Esophagus (tissue), 2 donors: ENCODE results near the gene ANXA1. TPM values are rescaled to one million over a fixed set of nuclear protein-coding genes. Genes with fewer than 3 reads are reported as not detected.
A peak's percentile ranks its signal among the peaks of the same experiment; 100 is the strongest.
"Not testable (repeated sequence)": the region's sequence is repeated elsewhere in the genome, so short reads cannot be mapped to it uniquely, and the experiment has no call there.

Source experiments
- H3K27ac ChIP-seq, 2 donors: one replicate each; pipeline ENCODE4 v1.5.1; 2013; ENCODE audit warnings: low read depth in 2 of 2, mild to moderate bottlenecking in 2 of 2, inconsistent platforms in 1 of 2, low read length in 1 of 2, moderate library complexity in 1 of 2
- H3K27me3 ChIP-seq, 2 donors: one replicate each; pipeline ENCODE4 v1.6.1; 2013; ENCODE audit warnings: low read length in 2 of 2, control low read depth in 1 of 2, mild to moderate bottlenecking in 1 of 2; ENCODE audit not compliant: insufficient read depth in 2 of 2, control insufficient read depth in 1 of 2
- H3K36me3 ChIP-seq, 2 donors: one replicate each; pipeline ENCODE4 v1.6.1; 2013; ENCODE audit warnings: low read length in 1 of 2; ENCODE audit not compliant: control insufficient read depth in 2 of 2, insufficient read depth in 2 of 2
- H3K4me1 ChIP-seq, 2 donors: one replicate each; pipeline ENCODE4 v1.6.1; 2013; ENCODE audit warnings: low read length in 1 of 2; ENCODE audit not compliant: control insufficient read depth in 2 of 2, insufficient read depth in 2 of 2
- H3K4me3 ChIP-seq, 2 donors: one replicate each; pipeline ENCODE4 v1.5.1; 2013; ENCODE audit warnings: low read length in 2 of 2, mild to moderate bottlenecking in 2 of 2, low read depth in 1 of 2, moderate library complexity in 1 of 2
- H3K9me3 ChIP-seq, 2 donors: one replicate each; pipeline ENCODE4 v1.6.1; 2013; ENCODE audit warnings: mild to moderate bottlenecking in 2 of 2, low read depth in 1 of 2, low read length in 1 of 2, moderate library complexity in 1 of 2; ENCODE audit not compliant: control insufficient read depth in 2 of 2, insufficient read depth in 1 of 2
- WGBS, 2 donors: extraction: QIAGEN DNeasy Blood & Tissue Kit; methylation state at CpG; one replicate each; pipeline ENCODE4 v1.1.7; 2013; 5-methylcytosine and 5-hydroxymethylcytosine counted together
- polyA plus RNA-seq, 2 donors: library from polyadenylated mRNA; stranded (reverse); fragments of 200-250 nt; gene quantifications; one replicate each; pipeline ENCODE4 v1.2.3, GENCODE V29; 2013
- donor health status: healthy with polysubstance abuse.
- donor health status: Bipolar disorder and iron deficiency.

Gene ANXA1
- polyA plus RNA-seq: over 10,000 TPM in 1 of 2 donors, 1,000 to 10,000 TPM in 1; 8,051 to 11,813 TPM

DNA sequence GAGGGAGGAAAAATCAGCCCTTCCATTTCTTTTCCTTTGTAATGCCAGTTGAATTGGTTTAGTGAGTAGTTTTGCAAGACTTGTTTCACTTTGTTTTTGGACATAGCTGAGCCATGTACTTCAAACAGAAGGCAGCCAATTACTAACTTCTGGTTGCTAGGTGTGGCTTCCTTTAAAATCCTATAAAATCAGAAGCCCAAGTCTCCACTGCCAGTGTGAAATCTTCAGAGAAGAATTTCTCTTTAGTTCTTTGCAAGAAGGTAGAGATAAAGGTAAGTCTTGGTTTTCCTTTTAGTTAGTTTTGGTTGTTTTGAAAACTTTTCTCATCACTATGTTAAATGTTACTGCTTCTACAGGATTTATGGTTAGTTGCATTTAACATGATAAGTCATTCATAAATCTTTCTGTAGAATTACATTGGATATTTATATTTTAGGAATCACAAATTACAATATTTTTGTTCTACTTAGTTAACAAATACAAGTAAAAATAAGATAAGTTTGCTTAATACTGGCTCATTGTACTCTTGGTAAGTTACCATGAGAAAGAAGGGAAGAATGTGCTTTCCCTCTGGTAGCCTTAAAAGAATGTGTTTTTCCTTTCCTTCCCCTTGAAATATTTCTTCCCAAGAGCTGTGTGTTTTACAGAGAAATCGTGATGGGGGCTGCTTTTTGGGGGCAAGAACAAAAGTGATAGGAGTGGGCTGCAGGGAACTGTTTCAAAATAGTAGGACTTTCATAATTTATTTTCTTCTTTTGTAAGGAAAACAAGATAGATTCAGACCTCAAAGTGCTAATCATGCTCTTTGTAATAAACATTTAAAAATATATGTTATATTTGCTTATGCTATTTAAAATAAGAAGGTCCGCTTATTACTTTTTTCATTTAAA is at the start of gene ANXA1:
Gene ANXA1 (plus strand): TSS at position 213 of the 890 bp plus-strand sequence. CDS start 6,671 bp downstream, outside the sequence.
- peaks cover 0 to 2% of the 10 kb centered on the region in 2 donors for H3K4me1 ChIP-seq
- no peaks in the 10 kb centered on the region for H3K27me3 ChIP-seq
- peak within 1 kb of the TSS; percentile 84 to 92 for H3K27ac ChIP-seq
- no peaks in the 10 kb centered on the region for H3K9me3 ChIP-seq
- 9 to 28% methylated on average over 2 of the region's 2 CpGs for WGBS, 2 donors
- peak within 1 kb of the TSS; percentile 57 to 95 for H3K4me3 ChIP-seq
- no peaks in the 10 kb centered on the region for H3K36me3 ChIP-seq

- no peaks in the 10 kb centered on the region for H3K27me3 ChIP-seq
- WGBS, 2 donors: 80 to 91% methylated on average over 4 of the region's 4 CpGs
- H3K4me1 ChIP-seq: no peaks in the 10 kb centered on the region
- no peaks in the 10 kb centered on the region for H3K36me3 ChIP-seq
- no peak overlapping the region for H3K27ac ChIP-seq
- no peak overlapping the region for H3K4me3 ChIP-seq
- H3K9me3 ChIP-seq: no peaks in the 10 kb centered on the region
These were observed 47.3 kb upstream of the ANXA1 start for GRCh38 chr9:73104342-73104741.

DNA sequence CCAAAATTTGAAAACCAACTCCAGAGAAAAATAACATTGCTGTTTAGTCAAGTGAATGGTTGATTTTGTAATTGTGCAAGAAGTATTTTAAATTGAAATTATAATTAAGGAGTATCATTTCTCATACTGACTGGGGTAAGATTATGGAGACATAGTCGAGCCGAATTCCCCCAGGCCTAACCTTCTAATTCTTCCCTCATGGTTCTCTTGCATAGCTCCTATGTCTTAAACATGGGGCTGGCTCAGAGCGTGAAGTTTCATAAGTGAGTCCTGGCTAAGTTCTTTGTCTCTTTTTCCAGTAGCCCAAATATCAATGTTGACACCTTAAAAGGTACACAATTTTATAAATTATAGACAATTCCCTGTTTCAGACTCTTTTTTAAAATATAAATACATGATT is 46.7 kb upstream of the ANXA1 start:
- Histone ChIP-seq H3K36me3 (no peaks in the 10 kb centered on the region), H3K27ac (no peak overlapping the region), H3K27me3 (no peaks in the 10 kb centered on the region), H3K4me1 (no peaks in the 10 kb centered on the region), H3K4me3 (no peak overlapping the region), H3K9me3 (no peaks in the 10 kb centered on the region)
- WGBS, 2 donors: 92 to 97% methylated on average over 3 of the region's 3 CpGs

GRCh38 chr9:73107489-73108069 is 44.1 kb upstream of the ANXA1 start:
- not testable (repeated sequence) for H3K27me3 ChIP-seq, H3K4me3 ChIP-seq, H3K27ac ChIP-seq, H3K4me1 ChIP-seq, H3K36me3 ChIP-seq, H3K9me3 ChIP-seq
- WGBS, 2 donors: 71 to 75% methylated on average over 5 of the region's 5 CpGs

- Histone ChIP-seq H3K27ac (peak overlapping the region in 1 of 2 donors; percentile 77), H3K36me3 (no peaks in the 10 kb centered on the region), H3K4me3 (peak overlapping the region in 1 of 2 donors; percentile 8), H3K9me3 (no peaks in the 10 kb centered on the region), H3K4me1 (no peaks in the 10 kb centered on the region), H3K27me3 (no peaks in the 10 kb centered on the region)
These were observed 37.6 kb upstream of the ANXA1 start for GRCh38 chr9:73114058-73114457.

- 91 to 93% methylated on average over 1 of the region's 1 CpG for WGBS, 2 donors
- H3K27ac ChIP-seq: peak overlapping the region; percentile 71 to 78
These were observed 36.7 kb upstream of the ANXA1 start for GRCh38 chr9:73114958-73115357.

GRCh38 chr9:73116031-73116430 is 35.6 kb upstream of the ANXA1 start:
- Histone ChIP-seq H3K4me1 (no peaks in the 10 kb centered on the region), H3K9me3 (no peaks in the 10 kb centered on the region), H3K36me3 (no peaks in the 10 kb centered on the region), H3K4me3 (no peak overlapping the region), H3K27me3 (no peaks in the 10 kb centered on the region), H3K27ac (peak overlapping the region in 1 of 2 donors; percentile 73)
- 25 to 33% methylated on average over 1 of the region's 1 CpG for WGBS, 2 donors

More at GRCh38 chr9:73114958-73115357, 36.7 kb upstream of the ANXA1 start:
- H3K27me3 ChIP-seq: no peaks in the 10 kb centered on the region
- H3K36me3 ChIP-seq: no peaks in the 10 kb centered on the region
- no peak overlapping the region for H3K4me3 ChIP-seq
- no peaks in the 10 kb centered on the region for H3K4me1 ChIP-seq
- no peaks in the 10 kb centered on the region for H3K9me3 ChIP-seq

GRCh38 chr9:73116880-73117279 is 34.8 kb upstream of the ANXA1 start:
- no peaks in the 10 kb centered on the region for H3K27me3 ChIP-seq
- WGBS, 2 donors: 89 to 96% methylated on average over 1 of the region's 1 CpG
- no peak overlapping the region for H3K4me3 ChIP-seq
- no peaks in the 10 kb centered on the region for H3K9me3 ChIP-seq
- H3K4me1 ChIP-seq: no peaks in the 10 kb centered on the region
- peak overlapping the region in 1 of 2 donors; percentile 65 for H3K27ac ChIP-seq
- no peaks in the 10 kb centered on the region for H3K36me3 ChIP-seq

DNA sequence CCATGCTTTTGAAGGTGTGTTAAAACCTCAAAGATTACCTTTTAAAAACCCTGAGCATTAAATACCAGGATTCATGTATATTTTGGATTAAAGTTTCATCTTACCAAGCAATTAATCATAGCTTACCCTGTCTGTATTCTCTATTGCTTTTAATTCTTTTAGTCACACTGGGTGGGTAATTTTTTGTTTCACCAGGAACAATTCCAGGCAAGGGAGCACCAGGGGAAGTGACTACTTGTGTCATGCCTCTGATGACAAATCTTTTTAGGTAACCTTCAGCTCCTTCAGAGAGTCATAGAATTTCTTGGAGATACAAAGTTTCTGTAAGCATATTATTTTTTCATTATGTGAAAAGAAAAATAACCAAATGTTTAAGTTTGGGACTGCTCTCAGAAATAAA is 33.4 kb upstream of the ANXA1 start:
- H3K4me1 ChIP-seq: no peaks in the 10 kb centered on the region
- H3K4me3 ChIP-seq: no peak overlapping the region
- H3K27me3 ChIP-seq: no peaks in the 10 kb centered on the region
- no peaks in the 10 kb centered on the region for H3K9me3 ChIP-seq
- no peaks in the 10 kb centered on the region for H3K36me3 ChIP-seq
- H3K27ac ChIP-seq: no peak overlapping the region
